CD4-positive, CD25-positive, alpha-beta regulatory T cell (primary cell): Measurements from ENCODE around the gene KMT2B. TPM values are rescaled to one million over a fixed set of nuclear protein-coding genes. Genes with fewer than 3 reads are reported as not detected.
A peak's percentile ranks its signal among the peaks of the same experiment; 100 is the strongest.

Source experiments
- ATAC-seq, 2 donors: fragments of 150-1000 bp; cut with Tn5 transposase; one replicate each; pipeline ENCODE4 v1.10.0; 2021; ENCODE audit warnings: low read depth in 2 of 2, moderate number of reproducible peaks in 2 of 2, moderate library complexity in 1 of 2
- DNase-seq, 3 donors: peaks; one replicate each; pipeline versions ENCODE4 v3.0.0 to v3.0.0-alpha.2; 2012 to 2022; ENCODE audit warnings: mixed read lengths in 1 of 3
- H3K27ac ChIP-seq: one replicate; pipeline ENCODE4 v1.7.0; 2013; ENCODE audit warnings: mild to moderate bottlenecking, low read length; ENCODE audit not compliant: insufficient read depth, poor library complexity, severe bottlenecking
- H3K27me3 ChIP-seq: one replicate; pipeline ENCODE4 v1.7.0; 2013; ENCODE audit warnings: low read length; ENCODE audit not compliant: control insufficient read depth, insufficient read depth
- H3K36me3 ChIP-seq: one replicate; pipeline ENCODE4 v1.7.0; 2013; ENCODE audit warnings: mild to moderate bottlenecking, low read length, moderate library complexity; ENCODE audit not compliant: control insufficient read depth, insufficient read depth
- H3K4me1 ChIP-seq: 2 replicates; pipeline ENCODE4 v1.7.0; 2013; ENCODE audit warnings: mild to moderate bottlenecking, low read length; ENCODE audit not compliant: insufficient read depth, control insufficient read depth, poor library complexity, severe bottlenecking
- H3K4me3 ChIP-seq: one replicate; pipeline ENCODE4 v1.7.0; 2013; ENCODE audit warnings: low read depth, mild to moderate bottlenecking, low read length, moderate library complexity
- H3K9me3 ChIP-seq, 2 experiments: 1 replicate in 1 of 2; 2 replicates in 1 of 2; pipeline ENCODE4 v1.7.0; 2013; ENCODE audit warnings: low read length in 2 of 2, mild to moderate bottlenecking in 1 of 2, moderate library complexity in 1 of 2; ENCODE audit not compliant: control insufficient read depth in 2 of 2
- H3K27ac Mint-ChIP-seq, 3 donors: one replicate each; pipeline ENCODE4 v1.8.0; 2020 to 2022; ENCODE audit warnings: mild to moderate bottlenecking in 3 of 3, mixed read lengths in 3 of 3, moderate library complexity in 2 of 3
- H3K27me3 Mint-ChIP-seq: one replicate; pipeline ENCODE4 v1.8.0; 2022; ENCODE audit warnings: mild to moderate bottlenecking, mixed read lengths
- H3K36me3 Mint-ChIP-seq: one replicate; pipeline ENCODE4 v1.8.0; 2020; ENCODE audit warnings: mixed read lengths
- H3K4me1 Mint-ChIP-seq, 4 donors: one replicate each; pipeline ENCODE4 v1.8.0; 2020 to 2022; ENCODE audit warnings: mixed read lengths in 4 of 4, mild to moderate bottlenecking in 1 of 4
- H3K4me3 Mint-ChIP-seq, 4 donors: one replicate each; pipeline ENCODE4 v1.8.0; 2020 to 2022; ENCODE audit warnings: mild to moderate bottlenecking in 4 of 4, mixed read lengths in 4 of 4, moderate library complexity in 3 of 4
- H3K9me3 Mint-ChIP-seq, 7 donors: one replicate each; pipeline ENCODE4 v1.8.0; 2020 to 2022; ENCODE audit warnings: mixed read lengths in 7 of 7, mild to moderate bottlenecking in 3 of 7, moderate library complexity in 2 of 7
- polyA plus RNA-seq, 4 donors: library from polyadenylated mRNA; unstranded; fragments of 300-500 nt; fragmentation: Illumina TruSeq; gene quantifications; one replicate each; pipeline ENCODE4 v1.2.3, GENCODE V29; 2021
- total RNA-seq: library from RNA; stranded (reverse); gene quantifications from one replicate; pipeline ENCODE4 v1.2.3, GENCODE V29; 2022

The KMT2B gene
- total and polyA plus RNA-seq, 5 donors from 2014 or later = 0.45 to 73.0 (median 0.87) TPM

DNA sequence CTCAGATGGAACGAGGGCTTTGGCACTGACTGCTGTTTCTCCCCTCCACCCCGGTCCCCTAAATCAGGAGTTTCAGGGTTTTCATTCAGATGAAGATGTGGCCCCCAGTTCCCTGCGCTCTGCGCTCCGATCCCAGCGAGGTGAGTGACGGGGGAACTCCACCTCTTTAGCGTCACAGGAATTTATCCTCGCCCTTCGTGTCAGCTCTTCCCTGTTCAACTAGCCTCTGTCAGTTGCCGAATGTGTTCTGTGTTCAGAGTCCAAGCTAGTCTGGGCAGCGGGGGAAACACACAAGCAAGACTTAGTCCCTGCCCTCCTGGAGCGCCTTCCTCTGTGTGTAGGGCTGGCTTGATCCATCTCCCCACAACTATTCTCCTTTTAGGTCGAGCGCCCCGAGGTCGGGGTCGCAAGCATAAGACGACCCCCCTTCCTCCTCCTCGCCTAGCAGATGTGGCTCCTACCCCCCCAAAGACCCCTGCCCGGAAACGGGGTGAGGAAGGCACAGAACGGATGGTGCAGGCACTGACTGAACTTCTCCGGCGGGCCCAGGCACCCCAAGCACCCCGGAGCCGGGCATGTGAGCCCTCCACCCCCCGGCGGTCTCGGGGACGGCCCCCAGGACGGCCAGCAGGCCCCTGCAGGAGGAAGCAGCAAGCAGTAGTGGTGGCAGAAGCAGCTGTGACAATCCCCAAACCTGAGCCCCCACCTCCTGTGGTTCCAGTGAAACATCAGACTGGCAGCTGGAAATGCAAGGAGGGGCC, 1.8 kb downstream of the KMT2B start:
- Histone ChIP-seq H3K27ac (no peak overlapping the region), H3K36me3 (peaks cover 37% of the 10 kb centered on the region), H3K27me3 (no peaks in the 10 kb centered on the region), H3K4me1 (peaks cover 41% of the 10 kb centered on the region), H3K9me3 (no peaks in the 10 kb centered on the region), H3K4me3 (peak overlapping the region; percentile 62)
- Mint-ChIP-seq H3K4me3 (peak overlapping the region; percentile 87 to 98 (median 93)), H3K36me3 (peaks cover 11% of the 10 kb centered on the region), H3K27me3 (peaks cover 4% of the 10 kb centered on the region), H3K4me1 (peaks cover 5 to 45% (median 19%) of the 10 kb centered on the region in 4 donors), H3K9me3 (peaks cover 0 to 1% (median 0%) of the 10 kb centered on the region in 7 donors), H3K27ac (peak overlapping the region in 2 of 3 donors; percentile 73 to 90)
- ATAC-seq = no peak
- DNase-seq = no peak

DNA sequence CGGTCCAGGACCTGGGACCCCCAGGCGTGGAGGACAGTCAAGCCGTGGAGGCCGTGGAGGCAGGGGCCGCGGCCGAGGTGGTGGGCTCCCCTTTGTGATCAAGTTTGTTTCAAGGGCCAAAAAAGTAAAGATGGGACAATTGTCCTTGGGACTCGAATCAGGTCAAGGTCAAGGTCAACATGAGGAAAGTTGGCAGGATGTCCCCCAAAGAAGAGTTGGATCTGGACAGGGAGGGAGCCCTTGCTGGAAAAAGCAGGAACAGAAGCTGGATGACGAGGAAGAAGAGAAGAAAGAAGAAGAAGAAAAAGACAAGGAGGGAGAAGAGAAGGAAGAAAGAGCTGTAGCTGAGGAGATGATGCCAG, 2.3 kb downstream of the KMT2B start:
- peaks cover 43% of the 10 kb centered on the region for H3K36me3 ChIP-seq
- H3K27ac ChIP-seq = no peak overlapping the region

DNA sequence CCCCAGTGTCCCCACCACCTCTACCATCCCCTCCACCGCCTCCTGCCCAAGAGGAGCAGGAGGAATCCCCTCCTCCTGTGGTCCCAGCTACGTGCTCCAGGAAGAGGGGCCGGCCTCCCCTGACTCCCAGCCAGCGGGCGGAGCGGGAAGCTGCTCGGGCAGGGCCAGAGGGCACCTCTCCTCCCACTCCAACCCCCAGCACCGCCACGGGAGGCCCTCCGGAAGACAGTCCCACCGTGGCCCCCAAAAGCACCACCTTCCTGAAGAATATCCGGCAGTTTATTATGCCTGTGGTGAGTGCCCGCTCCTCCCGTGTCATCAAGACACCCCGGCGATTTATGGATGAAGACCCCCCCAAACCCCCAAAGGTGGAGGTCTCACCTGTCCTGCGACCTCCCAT, 2.8 kb downstream of the KMT2B start:
- H3K4me3 ChIP-seq = no peak overlapping the region
- peaks cover 0 to 1% (median 0%) of the 10 kb centered on the region in 7 donors for H3K9me3 Mint-ChIP-seq
- H3K4me1 Mint-ChIP-seq = peaks cover 0 to 37% (median 14%) of the 10 kb centered on the region in 4 donors
- H3K27me3 ChIP-seq = no peaks in the 10 kb centered on the region
- peaks cover 31% of the 10 kb centered on the region for H3K4me1 ChIP-seq
- peaks cover 17% of the 10 kb centered on the region for H3K36me3 Mint-ChIP-seq
- H3K27me3 Mint-ChIP-seq = peaks cover 4% of the 10 kb centered on the region
- peaks cover 48% of the 10 kb centered on the region for H3K36me3 ChIP-seq
- H3K9me3 ChIP-seq = no peaks in the 10 kb centered on the region
- DNase-seq (no peak), ATAC-seq (no peak)
- H3K27ac Mint-ChIP-seq = no peak overlapping the region
- no peak overlapping the region for H3K27ac ChIP-seq
- peak overlapping the region in 2 of 4 donors; percentile 61 to 68 for H3K4me3 Mint-ChIP-seq

More for the DNA sequence above, 2.3 kb downstream of the KMT2B start:
- Mint-ChIP-seq H3K4me3 (peak overlapping the region in 3 of 4 donors; percentile 33 to 67 (median 61)), H3K4me1 (peaks cover 0 to 40% (median 15%) of the 10 kb centered on the region in 4 donors), H3K27ac (no peak overlapping the region), H3K27me3 (peaks cover 4% of the 10 kb centered on the region), H3K36me3 (peaks cover 14% of the 10 kb centered on the region), H3K9me3 (peaks cover 0 to 1% (median 0%) of the 10 kb centered on the region in 7 donors)
- H3K9me3 ChIP-seq = no peaks in the 10 kb centered on the region
- peaks cover 36% of the 10 kb centered on the region for H3K4me1 ChIP-seq
- H3K4me3 ChIP-seq = no peak overlapping the region
- DNase-seq = no peak
- ATAC-seq = no peak
- no peaks in the 10 kb centered on the region for H3K27me3 ChIP-seq

DNA sequence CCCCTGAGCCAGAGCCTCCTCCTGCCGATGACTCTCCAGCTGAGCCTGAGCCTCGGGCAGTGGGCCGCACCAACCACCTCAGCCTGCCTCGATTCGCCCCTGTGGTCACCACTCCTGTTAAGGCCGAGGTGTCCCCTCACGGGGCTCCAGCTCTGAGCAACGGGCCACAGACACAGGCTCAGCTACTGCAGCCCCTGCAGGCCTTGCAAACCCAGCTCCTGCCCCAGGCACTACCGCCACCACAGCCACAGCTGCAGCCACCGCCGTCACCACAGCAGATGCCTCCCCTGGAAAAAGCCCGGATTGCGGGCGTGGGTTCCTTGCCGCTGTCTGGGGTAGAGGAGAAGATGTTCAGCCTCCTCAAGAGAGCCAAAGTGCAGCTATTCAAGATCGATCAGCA, 3.6 kb downstream of the KMT2B start:
- H3K9me3 ChIP-seq = no peaks in the 10 kb centered on the region
- Mint-ChIP-seq H3K4me3 (peak overlapping the region in 3 of 4 donors; percentile 27 to 50 (median 38)), H3K4me1 (peaks cover 0 to 29% (median 10%) of the 10 kb centered on the region in 4 donors), H3K36me3 (peaks cover 25% of the 10 kb centered on the region), H3K27me3 (peaks cover 4% of the 10 kb centered on the region), H3K9me3 (peaks cover 0 to 1% (median 0%) of the 10 kb centered on the region in 7 donors), H3K27ac (no peak overlapping the region)
- H3K27me3 ChIP-seq = no peaks in the 10 kb centered on the region
- peaks cover 24% of the 10 kb centered on the region for H3K4me1 ChIP-seq
- ATAC-seq (no peak), DNase-seq (no peak)
- H3K4me3 ChIP-seq = no peak overlapping the region
- H3K27ac ChIP-seq = no peak overlapping the region
- peaks cover 55% of the 10 kb centered on the region for H3K36me3 ChIP-seq

DNA sequence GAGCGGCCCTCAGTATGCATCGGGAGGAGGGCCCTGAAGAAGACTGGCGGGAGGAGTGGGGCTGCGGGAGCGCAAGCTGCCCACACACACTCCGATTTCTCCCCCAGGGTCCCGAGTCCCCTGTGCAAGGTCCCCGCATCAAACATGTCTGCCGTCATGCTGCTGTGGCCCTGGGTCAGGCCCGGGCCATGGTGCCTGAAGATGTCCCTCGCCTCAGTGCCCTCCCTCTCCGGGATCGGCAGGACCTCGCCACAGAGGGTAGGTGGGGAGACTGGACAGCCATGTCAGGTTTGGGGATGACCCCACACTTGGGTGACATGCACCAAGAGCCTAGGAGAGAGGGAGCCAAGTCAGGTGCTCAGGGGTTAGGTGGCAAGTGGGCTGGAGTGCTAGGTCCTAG, 4.7 kb downstream of the KMT2B start:
- ATAC-seq (no peak), DNase-seq (no peak)
- Mint-ChIP-seq H3K9me3 (peaks cover 0 to 1% (median 0%) of the 10 kb centered on the region in 7 donors), H3K4me3 (no peak overlapping the region), H3K27ac (peak overlapping the region in 1 of 3 donors; percentile 74), H3K36me3 (peaks cover 30% of the 10 kb centered on the region), H3K27me3 (peaks cover 4% of the 10 kb centered on the region), H3K4me1 (peaks cover 0 to 24% (median 8%) of the 10 kb centered on the region in 4 donors)
- Histone ChIP-seq H3K27ac (no peak overlapping the region), H3K4me1 (peaks cover 20% of the 10 kb centered on the region), H3K9me3 (no peaks in the 10 kb centered on the region), H3K36me3 (peaks cover 64% of the 10 kb centered on the region), H3K27me3 (no peaks in the 10 kb centered on the region), H3K4me3 (no peak overlapping the region)

DNA sequence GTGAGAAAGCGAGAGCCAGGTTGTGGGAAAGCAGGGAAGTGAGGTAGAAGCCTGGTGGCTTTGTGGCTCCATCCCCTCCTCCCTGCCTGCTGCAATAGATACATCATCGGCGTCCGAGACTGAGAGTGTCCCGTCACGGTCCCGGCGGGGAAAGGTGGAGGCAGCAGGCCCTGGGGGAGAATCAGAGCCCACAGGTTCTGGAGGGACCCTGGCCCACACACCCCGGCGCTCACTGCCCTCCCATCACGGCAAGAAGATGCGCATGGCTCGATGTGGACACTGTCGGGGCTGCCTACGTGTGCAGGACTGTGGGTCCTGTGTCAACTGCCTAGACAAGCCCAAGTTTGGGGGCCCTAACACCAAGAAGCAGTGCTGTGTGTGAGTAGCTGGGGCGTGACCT, 5.1 kb downstream of the KMT2B start:
- no peak overlapping the region for H3K4me3 Mint-ChIP-seq
- H3K9me3 Mint-ChIP-seq = peaks cover 0 to 1% (median 0%) of the 10 kb centered on the region in 7 donors
- peaks cover 0 to 24% (median 8%) of the 10 kb centered on the region in 4 donors for H3K4me1 Mint-ChIP-seq
- no peak overlapping the region for H3K27ac Mint-ChIP-seq
- peaks cover 4% of the 10 kb centered on the region for H3K27me3 Mint-ChIP-seq
- DNase-seq (no peak), ATAC-seq (no peak)
- H3K4me1 ChIP-seq = peaks cover 20% of the 10 kb centered on the region
- no peak overlapping the region for H3K27ac ChIP-seq
- no peak overlapping the region for H3K4me3 ChIP-seq
- peaks cover 68% of the 10 kb centered on the region for H3K36me3 ChIP-seq
- no peaks in the 10 kb centered on the region for H3K27me3 ChIP-seq
- no peaks in the 10 kb centered on the region for H3K9me3 ChIP-seq
- peaks cover 30% of the 10 kb centered on the region for H3K36me3 Mint-ChIP-seq

DNA sequence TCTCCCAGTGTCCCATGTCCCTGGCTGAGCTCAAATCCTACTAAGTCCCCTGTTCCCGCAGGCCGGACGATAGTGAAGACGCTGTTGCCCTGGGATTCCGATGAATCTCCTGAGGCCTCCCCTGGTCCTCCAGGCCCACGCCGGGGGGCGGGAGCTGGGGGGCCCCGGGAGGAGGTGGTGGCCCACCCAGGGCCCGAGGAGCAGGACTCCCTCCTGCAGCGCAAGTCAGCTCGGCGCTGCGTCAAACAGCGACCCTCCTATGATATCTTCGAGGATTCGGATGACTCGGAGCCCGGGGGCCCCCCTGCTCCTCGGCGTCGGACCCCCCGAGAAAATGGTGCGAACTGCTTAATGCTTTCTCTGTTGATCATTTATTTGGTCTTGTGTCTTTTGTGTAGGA, 5.9 kb downstream of the KMT2B start:
- Histone ChIP-seq H3K36me3 (peaks cover 76% of the 10 kb centered on the region), H3K9me3 (no peaks in the 10 kb centered on the region), H3K4me1 (peaks cover 15% of the 10 kb centered on the region), H3K27me3 (no peaks in the 10 kb centered on the region), H3K27ac (no peak overlapping the region), H3K4me3 (no peak overlapping the region)
- peaks cover 0 to 21% (median 8%) of the 10 kb centered on the region in 4 donors for H3K4me1 Mint-ChIP-seq
- peaks cover 0 to 1% (median 0%) of the 10 kb centered on the region in 7 donors for H3K9me3 Mint-ChIP-seq
- peak overlapping the region in 1 of 3 donors; percentile 76 for H3K27ac Mint-ChIP-seq
- H3K27me3 Mint-ChIP-seq = peaks cover 1% of the 10 kb centered on the region
- ATAC-seq (no peak), DNase-seq (no peak)
- H3K4me3 Mint-ChIP-seq = no peak overlapping the region
- peaks cover 30% of the 10 kb centered on the region for H3K36me3 Mint-ChIP-seq
